HG03520 (cell line): Measurements from ENCODE around the gene GRIN3B.

Experiments used
- ATAC-seq: cut with Tn5 transposase; IDR thresholded peaks from one replicate; pipeline ENCODE4 v1.9.1; 2021; ENCODE audit warnings: mild to moderate bottlenecking, moderate library complexity; ENCODE audit not compliant: unreplicated experiment

Gene GRIN3B

DNA sequence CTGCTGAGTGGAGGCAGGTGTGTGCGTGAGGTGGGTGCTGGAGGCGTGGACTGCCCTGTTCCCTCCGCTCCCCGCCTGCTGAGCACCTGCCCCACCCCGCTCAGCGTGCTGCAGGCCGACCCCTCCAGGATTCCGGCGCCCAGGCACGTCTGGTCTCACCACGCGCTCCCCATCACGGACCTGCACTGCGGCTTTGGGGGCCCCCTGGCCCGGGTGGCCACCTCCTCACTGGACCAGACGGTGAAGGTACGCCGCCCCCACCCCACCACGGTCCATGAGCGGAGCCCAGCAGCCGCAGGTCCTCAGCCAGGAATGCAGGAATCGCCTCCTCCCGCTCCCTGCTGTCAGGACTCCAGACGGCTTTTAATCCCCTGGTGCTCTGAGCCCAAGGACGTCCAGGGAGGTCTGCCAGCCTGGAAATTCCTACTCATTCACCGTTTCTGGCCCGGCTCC lies 10.1 kb upstream of the GRIN3B start:
- ATAC-seq = no peak

DNA sequence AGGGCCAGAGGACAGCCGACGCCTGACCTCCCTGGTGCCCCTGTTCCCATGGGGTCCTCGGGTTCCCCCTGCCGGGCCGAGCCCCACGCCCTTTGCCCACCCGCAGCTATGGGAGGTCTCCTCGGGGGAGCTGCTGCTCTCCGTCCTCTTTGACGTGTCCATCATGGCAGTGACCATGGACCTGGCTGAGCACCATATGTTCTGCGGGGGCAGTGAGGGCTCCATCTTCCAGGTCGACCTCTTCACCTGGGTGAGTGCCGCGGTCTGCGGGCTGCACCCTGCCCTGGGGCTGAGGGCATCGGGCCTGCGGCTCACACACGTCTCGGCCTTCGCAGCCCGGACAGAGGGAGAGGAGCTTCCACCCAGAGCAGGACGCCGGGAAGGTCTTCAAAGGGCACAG lies 9.5 kb upstream of the GRIN3B start:
- ATAC-seq = no peak

DNA sequence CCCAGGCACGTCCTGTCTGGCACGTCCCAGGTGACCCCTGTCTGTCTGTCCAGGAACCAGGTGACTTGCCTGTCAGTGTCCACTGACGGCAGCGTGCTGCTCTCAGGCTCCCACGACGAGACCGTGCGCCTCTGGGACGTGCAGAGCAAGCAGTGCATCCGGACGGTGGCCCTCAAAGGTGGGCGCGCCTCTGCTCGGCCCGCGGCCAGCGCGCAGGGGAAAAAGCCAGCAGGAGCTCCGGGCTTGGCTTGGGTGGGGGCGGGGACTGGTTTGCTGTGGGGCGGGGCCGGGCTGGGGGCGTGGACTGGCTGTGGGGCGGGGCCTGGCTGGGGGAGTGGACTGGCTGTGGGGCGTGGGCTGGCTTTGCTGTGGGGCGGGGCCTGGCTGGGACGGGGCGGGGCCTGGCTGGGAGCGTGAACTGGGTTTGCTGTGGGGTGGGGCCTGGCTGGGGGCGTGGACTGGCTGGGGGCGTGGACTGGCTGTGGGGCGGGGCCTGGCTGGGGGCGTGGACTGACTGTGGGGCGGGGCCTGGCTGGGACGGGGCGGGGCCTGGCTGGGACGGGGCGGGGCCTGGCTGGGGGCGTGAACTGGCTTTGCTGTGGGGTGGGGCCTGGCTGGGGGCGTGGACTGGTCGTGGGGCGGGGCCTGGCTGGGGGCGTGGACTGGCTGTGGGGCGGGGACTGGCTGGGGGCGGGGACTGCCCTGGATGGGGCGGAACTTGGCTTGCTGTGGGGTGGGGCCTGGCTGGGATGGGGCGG lies 8.9 kb upstream of the GRIN3B start:
- no peak for ATAC-seq

DNA sequence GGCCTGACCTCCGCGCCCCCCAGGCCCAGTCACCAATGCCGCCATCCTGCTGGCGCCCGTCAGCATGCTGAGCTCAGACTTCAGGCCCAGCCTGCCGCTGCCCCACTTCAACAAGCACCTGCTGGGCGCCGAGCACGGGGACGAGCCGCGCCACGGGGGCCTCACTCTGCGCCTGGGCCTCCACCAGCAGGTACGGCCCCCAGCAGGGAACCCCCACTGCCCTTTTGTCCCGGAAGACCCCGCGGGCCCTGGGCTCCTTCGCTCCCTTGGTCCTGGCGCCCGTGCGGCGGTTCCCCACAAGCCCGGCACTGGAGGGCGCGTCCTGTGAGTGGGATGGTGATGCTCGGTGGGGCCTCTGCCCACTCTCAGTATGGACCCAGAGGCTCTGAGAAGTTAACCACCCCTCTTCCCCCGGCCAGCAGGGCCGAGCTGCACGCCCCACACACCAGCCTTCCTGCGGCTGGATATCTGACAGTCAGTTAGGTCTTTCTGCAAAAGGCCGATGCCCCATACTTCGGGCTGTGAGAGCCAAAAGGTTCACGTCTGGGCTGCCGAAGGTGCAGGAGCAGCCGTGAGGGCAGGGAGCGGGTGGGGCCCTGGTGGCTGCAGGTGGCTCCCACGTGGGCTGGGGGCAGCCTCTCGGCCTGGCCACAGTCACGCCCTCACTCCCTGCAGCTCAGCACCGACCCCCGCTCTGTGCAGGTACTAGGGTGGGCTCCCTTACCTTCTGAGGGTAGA lies 8.1 kb upstream of the GRIN3B start:
- ATAC-seq = no peak

DNA sequence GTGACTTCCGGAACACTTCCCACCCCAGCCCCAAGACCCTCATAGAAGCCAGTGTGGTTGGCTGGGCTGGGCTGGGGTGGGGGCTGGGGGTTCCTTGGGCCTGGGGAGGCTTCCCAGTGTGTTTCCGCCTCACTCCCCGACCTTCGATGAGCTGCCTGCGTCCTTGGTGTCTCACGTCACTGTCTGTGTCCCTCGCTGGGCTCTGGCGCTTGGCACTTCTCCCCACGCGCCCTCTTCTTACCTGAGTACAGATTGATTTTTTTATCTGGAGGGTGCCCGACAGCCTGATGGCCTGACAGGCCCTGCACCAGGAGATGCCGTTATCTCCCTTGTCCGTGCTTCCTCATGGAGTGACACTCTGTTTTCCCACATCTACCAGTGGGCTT lies 7.6 kb upstream of the GRIN3B start:
- no peak for ATAC-seq

DNA sequence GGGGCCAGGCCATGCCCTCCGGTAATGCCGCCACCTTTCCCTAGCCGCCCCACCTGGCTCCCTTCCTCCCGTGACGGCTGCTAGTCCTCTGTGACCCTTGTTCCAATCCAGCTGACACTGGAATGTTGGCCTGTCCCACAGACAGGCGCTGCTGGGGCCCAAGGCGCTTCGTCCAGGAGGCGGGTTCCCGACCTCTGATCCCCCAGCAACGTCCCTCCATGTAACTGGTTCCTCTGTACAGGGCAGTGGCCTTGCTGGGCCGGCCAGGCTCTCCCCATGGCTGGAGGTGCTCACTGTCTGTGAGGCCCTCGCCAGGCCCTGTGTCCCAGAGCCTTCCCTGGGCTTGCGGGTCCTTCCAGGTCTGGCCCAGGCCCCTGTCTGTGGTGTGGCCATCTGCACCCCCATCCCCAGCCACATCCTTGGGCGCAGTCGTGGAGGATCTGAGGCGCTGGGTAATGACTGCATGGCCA lies 6.8 kb upstream of the GRIN3B start:
- no peak for ATAC-seq

DNA sequence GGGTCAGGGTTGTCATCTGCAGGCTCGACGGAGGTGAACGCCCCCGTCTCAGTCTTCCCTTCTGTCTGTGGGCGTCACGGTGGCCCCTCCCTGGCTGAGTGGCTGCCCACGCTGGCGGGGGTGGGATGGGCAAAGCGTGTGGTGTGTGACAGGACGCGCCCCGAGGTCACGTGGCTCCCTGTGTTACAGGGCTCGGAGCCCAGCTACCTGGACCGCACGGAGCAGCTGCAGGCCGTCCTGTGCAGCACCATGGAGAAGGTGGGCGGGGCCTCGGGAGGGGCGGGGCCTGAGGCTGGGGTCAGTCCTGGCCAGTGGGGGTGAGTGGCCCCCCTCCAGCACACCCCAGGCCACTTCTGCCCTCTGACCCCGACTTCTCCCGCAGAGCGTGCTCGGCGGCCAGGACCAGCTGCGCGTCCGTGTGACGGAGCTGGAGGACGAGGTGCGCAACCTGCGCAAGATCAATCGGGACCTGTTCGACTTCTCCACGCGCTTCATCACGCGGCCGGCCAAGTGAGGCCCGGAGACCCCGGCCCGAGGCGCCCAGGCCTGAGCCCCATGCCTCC lies 6.3 kb upstream of the GRIN3B start:
- ATAC-seq = no peak

DNA sequence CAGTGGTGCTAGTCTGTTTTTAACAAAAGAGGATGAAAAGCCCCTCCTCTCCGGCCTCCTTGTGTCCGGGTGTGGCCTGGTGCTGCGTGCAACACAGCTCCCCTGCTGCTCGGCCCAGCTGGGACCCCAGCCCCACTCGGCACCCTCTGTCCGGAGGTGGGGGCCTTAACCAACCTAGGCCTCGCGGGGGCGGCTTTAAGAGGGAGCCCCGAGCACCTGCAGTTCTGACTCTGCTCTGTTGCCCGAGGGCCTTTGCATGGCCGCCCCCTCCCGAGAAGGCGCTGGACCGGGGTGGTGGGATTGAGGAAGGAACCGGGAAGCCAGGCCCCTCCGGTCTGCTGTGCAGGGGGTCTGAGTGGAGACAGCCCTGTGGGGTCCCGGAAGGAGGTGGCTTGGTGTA lies 5.7 kb upstream of the GRIN3B start:
- ATAC-seq = no peak

DNA sequence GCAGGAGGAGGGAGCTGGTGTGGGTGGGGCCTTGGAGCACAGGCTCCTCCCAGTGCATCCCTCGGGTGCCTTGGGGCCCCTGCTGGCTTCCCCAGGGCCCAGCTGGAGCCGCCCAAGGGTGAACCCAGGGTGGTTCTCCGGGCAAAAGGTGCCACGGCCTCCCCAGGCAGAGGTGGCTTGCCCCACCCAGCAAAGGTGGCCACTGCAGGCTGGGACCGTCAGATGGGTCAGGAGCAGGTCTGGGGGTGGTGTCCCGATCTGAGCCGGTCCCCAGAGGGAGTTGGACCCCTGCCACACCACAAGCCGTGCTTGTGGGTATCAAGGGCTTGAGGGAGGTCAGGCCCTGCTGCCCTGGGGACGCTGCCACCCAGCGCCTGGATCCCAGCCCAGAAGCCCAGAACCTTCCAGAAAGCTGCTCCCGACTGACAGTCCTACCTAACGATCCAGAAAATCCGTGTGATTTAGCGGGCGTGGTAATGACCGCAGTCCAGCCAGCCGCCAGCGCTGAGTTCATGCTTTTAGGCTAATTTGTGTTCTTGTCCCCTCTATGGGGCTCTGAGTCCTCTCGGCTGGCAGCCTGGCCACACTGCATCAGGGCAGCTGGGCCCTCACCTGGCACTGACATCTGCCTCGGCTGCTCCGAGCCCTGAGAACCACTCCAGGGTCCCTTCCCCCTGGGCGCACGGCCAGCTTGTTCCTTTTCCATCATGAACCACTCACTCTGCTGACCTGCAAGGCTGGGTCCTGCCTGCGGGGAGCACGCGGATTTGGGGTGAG lies 5.0 kb upstream of the GRIN3B start:
- ATAC-seq = no peak

DNA sequence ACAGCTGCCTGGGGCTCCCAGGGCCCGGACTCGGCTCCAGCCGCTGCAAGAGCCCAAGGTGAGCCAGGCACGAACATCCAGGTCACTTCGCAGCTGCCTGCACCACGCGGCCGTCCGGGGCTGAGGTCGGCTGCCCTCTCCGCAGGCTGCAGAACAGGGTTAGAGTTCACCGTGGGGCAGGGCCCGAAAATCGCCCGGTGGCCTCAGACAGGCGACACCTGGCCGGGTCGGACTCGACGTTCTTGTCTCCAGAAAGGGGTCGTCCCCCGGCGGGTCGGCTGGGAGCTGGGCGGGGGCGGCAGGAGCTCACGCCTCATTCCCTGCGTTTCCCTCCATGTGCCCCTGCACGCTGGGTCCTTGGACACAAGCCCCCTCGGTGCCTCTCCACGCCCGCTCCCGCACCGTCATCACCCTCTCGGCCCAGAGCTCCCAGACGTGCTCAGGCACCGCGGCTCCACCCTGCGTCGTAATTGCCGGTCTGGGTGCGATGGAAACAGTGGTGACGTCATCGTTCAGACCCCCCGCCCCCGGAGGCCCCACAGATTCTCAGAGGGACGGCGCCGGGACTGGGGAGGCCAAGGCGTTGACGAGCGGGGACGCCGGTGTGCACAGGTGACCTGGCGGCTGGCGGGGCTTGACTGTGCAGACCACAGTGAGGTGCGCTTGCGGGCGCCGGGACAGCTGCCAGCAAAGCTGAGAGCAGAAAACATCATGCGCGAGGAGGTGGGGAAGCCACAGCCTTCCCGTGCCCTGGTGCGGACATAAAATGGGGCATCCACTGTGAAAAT lies 4.0 kb upstream of the GRIN3B start:
- ATAC-seq = no peak

DNA sequence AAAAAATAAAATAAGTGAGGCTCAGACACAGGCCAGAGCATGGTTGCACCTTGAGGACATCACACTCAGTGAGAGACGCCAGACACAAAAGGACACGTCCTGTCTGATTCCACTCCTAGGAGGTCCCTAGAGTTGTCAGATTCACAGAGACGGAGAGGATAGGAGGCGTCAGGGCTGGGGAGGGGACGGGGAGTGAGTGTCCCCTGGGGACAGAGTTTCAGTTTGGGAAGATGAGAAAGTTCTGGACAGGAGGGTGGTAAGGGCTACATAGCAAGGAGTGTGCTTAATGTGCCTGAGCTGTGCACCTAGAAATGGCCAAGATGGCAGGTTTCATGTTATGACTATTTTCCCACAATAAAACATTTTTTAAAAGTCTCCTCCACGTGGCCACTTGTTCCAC lies 2.2 kb upstream of the GRIN3B start:
- ATAC-seq = no peak

DNA sequence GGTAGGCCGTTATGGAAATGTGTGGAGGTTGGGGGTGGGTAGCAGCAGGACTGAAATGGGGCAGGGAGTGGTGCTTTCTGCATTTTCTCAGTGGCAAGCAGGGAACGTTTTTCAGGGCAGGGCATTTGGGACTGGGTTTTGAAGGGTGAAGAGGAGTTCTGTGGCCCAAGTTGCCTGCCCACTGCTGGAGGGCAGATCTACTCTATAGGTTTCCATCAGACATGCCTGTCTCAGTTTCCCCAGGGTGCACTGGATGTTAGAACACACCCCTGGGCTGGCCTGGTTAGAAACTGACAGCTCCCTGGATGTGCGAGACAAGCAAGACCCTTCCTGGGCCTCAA lies 870 bp upstream of the GRIN3B start:
- ATAC-seq = no peak

DNA sequence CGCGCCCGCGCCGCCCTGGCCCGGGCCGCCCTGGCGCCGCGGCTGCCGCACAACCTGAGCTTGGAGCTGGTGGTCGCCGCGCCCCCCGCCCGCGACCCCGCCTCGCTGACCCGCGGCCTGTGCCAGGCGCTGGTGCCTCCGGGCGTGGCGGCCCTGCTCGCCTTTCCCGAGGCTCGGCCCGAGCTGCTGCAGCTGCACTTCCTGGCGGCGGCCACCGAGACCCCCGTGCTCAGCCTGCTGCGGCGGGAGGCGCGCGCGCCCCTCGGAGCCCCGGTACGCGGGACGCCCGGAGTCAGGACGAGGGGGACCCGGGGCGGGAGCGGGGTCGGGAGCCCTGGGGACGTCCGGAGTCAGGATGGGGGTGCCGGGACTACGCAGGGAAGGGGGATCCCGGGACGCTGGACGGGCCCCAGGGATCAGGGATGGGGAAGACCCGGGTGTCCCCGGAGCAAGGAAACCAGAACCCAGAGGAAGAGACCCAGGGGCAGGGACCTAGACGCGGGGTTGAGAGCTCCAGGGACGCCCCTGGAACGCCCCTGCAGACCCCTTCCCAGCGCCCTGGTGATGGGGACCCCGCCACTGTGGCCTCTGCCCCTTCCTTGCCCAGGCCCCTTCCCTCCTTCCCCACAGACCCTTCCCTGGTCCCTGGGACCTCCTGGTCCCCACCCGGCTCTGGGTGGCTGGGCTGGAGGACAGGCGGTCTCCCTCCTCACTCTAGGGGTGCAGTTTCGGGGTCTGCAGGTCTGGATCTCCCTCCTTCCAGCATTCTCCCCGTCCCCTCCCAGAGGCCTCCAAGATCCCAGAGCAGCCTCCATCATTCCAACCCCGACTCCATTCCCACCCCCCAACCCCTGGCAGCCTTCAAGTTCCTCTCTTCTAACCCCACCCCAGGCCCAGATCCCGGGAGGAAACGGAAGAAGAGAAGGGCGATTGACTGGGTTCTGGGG lies 645 bp downstream of the GRIN3B start:
- ATAC-seq = no peak

DNA sequence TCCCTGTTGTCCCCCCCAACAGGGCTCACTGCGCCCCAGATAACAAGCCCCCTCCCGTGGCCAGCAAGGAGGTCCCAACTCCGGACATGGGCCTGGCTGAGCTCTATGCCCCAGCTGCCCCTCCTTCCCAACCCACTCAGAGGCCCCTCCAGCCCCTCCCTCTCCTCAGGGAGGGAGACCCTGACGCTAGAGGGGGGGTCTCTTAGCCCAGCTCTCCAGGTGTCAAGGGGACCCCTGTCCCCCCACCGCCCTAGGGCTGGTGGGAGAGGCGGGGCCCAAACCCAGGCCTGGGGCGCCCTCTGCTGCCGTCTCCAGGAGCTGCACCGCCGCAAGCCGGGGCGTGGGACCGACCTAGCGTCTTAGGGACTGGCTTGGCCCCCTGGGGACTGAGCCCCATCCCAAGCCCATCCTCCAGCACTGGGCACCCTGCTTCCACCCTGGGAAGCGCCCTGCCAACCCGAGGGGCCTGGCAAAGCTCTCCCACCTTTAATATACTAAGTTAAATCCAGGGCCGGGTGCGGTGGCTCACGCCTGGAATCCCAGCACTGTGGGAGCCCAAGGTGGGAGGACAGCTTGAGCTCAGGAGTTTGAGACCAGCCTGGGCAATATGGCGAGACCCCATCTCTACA lies 1.4 kb downstream of the GRIN3B start:
- ATAC-seq = no peak

DNA sequence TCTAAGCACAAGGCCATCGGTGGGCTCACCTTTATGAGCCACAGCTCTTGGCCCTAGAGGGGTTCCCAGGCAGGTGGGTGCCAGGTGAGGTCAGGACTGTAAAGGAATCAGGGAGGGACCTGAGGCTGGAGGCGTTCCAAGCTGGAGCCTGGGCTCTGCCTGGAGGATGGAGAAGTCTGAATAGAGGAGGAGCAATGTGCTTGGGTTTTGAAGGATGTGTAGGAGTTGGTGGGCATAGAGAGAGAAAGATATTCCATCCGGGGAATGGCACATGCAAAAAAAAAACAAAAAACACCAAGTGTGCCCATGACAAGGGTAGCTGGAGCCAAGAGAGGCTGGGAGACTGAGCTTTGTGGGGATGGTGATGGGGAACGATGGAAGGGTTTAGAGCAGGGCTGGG lies 2.4 kb downstream of the GRIN3B start:
- ATAC-seq = no peak

DNA sequence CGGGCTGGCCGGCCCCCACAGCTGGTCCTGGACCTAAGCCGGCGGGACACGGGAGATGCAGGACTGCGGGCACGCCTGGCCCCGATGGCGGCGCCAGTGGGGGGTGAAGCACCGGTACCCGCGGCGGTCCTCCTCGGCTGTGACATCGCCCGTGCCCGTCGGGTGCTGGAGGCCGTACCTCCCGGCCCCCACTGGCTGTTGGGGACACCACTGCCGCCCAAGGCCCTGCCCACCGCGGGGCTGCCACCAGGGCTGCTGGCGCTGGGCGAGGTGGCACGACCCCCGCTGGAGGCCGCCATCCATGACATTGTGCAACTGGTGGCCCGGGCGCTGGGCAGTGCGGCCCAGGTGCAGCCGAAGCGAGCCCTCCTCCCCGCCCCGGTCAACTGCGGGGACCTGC lies 3.1 kb downstream of the GRIN3B start:
- no peak for ATAC-seq

DNA sequence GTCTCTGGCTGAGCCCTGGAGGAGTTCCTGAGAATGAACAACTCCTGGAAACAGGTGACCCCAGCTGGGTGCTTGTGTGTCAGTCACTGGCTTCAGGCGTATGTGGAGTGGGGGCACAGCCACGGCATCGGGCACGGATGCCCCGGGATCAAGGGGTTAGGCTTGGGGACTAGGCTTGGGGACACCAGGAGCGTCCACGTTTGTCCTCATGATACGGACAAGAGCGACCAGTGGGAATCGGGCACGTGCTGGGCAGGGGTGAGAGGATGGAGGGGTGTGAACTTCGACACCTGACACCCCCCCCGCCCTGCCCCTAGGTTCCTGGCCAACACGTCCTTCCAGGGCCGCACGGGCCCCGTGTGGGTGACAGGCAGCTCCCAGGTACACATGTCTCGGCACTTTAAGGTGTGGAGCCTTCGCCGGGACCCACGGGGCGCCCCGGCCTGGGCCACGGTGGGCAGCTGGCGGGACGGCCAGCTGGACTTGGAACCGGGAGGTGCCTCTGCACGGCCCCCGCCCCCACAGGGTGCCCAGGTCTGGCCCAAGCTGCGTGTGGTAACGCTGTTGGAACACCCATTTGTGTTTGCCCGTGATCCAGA lies 4.1 kb downstream of the GRIN3B start:
- no peak for ATAC-seq

DNA sequence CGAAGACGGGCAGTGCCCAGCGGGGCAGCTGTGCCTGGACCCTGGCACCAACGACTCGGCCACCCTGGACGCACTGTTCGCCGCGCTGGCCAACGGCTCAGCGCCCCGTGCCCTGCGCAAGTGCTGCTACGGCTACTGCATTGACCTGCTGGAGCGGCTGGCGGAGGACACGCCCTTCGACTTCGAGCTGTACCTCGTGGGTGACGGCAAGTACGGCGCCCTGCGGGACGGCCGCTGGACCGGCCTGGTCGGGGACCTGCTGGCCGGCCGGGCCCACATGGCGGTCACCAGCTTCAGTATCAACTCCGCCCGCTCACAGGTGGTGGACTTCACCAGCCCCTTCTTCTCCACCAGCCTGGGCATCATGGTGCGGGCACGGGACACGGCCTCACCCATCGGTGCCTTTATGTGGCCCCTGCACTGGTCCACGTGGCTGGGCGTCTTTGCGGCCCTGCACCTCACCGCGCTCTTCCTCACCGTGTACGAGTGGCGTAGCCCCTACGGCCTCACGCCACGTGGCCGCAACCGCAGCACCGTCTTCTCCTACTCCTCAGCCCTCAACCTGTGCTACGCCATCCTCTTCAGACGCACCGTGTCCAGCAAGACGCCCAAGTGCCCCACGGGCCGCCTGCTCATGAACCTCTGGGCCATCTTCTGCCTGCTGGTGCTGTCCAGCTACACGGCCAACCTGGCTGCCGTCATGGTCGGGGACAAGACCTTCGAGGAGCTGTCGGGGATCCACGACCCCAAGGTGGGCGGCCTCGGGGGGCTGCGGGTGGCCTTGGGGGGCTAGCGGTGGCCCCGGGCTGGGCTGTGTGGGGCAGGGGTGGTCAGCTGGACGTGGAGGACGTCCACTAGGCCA lies 4.8 kb downstream of the GRIN3B start:
- no peak for ATAC-seq
